Ectodermal cell (in vitro differentiated cells): ENCODE measurements around the gene KANSL1.

Experiments used
- H3K27ac ChIP-seq: 2 replicates; pipeline ENCODE4 v1.7.0; 2013; ENCODE audit warnings: mild to moderate bottlenecking, low read depth, low read length; ENCODE audit not compliant: insufficient read depth, poor library complexity, severe bottlenecking
- H3K27me3 ChIP-seq: 2 replicates; pipeline ENCODE4 v1.7.0; 2013; ENCODE audit warnings: mild to moderate bottlenecking, low read length; ENCODE audit not compliant: insufficient read depth, control insufficient read depth, poor library complexity, severe bottlenecking
- H3K36me3 ChIP-seq: one replicate; pipeline ENCODE4 v1.7.0; 2013; ENCODE audit warnings: low read length; ENCODE audit not compliant: control insufficient read depth, insufficient read depth
- H3K4me1 ChIP-seq: one replicate; pipeline ENCODE4 v1.7.0; 2013; ENCODE audit warnings: low read length; ENCODE audit not compliant: control insufficient read depth, insufficient read depth
- H3K4me3 ChIP-seq: 2 replicates; pipeline ENCODE4 v1.7.0; 2013; ENCODE audit warnings: low read depth, low read length, control low read depth; ENCODE audit not compliant: insufficient read depth
- H3K9me3 ChIP-seq: 2 replicates; pipeline ENCODE4 v1.7.0; 2013; ENCODE audit warnings: mild to moderate bottlenecking, low read length, moderate library complexity; ENCODE audit not compliant: control insufficient read depth
- WGBS, 2 experiments: methylation state at CpG; one replicate each; pipeline ENCODE4 v1.1.7; 2013; ENCODE audit warnings: missing lambda C conversion rate in 2 of 2; 5-methylcytosine and 5-hydroxymethylcytosine counted together

Gene KANSL1

GRCh38 chr17:45991341-45991740 lies 201.9 kb downstream of the KANSL1 start:
- Histone ChIP-seq H3K27me3 (no peaks in the 10 kb centered on the region), H3K27ac (no peak overlapping the region), H3K36me3 (no peaks in the 10 kb centered on the region), H3K9me3 (no peaks in the 10 kb centered on the region), H3K4me1 (peaks cover 4% of the 10 kb centered on the region), H3K4me3 (no peak overlapping the region)
- WGBS, 2 experiments = 91 to 92% methylated on average over 10 of the region's 10 CpGs

GRCh38 chr17:45990886-45991285 lies 202.3 kb downstream of the KANSL1 start:
- no peak overlapping the region for H3K4me3 ChIP-seq
- peaks cover 4% of the 10 kb centered on the region for H3K4me1 ChIP-seq
- no peaks in the 10 kb centered on the region for H3K9me3 ChIP-seq
- WGBS, 2 experiments = 85 to 88% methylated on average over 6 of the region's 6 CpGs
- no peaks in the 10 kb centered on the region for H3K36me3 ChIP-seq
- H3K27me3 ChIP-seq = no peaks in the 10 kb centered on the region
- H3K27ac ChIP-seq = no peak overlapping the region

GRCh38 chr17:45989759-45990158 lies 203.5 kb downstream of the KANSL1 start:
- Histone ChIP-seq H3K4me1 (peaks cover 4% of the 10 kb centered on the region), H3K9me3 (no peaks in the 10 kb centered on the region), H3K4me3 (no peak overlapping the region), H3K36me3 (no peaks in the 10 kb centered on the region), H3K27ac (no peak overlapping the region), H3K27me3 (no peaks in the 10 kb centered on the region)
- WGBS, 2 experiments = 83 to 92% methylated on average over 3 of the region's 3 CpGs

- Histone ChIP-seq H3K27me3 (no peaks in the 10 kb centered on the region), H3K4me3 (no peak overlapping the region), H3K4me1 (peaks cover 10% of the 10 kb centered on the region), H3K9me3 (no peaks in the 10 kb centered on the region), H3K36me3 (no peaks in the 10 kb centered on the region), H3K27ac (no peak overlapping the region)
- WGBS, 2 experiments = 85 to 91% methylated on average over 5 of the region's 5 CpGs
Observed at GRCh38 chr17:45987706-45988105, 205.5 kb downstream of the KANSL1 start.

GRCh38 chr17:45986056-45986455 lies 207.2 kb downstream of the KANSL1 start:
- H3K4me1 ChIP-seq = peaks cover 10% of the 10 kb centered on the region
- H3K27ac ChIP-seq = no peak overlapping the region
- H3K4me3 ChIP-seq = no peak overlapping the region
- no peaks in the 10 kb centered on the region for H3K27me3 ChIP-seq
- H3K9me3 ChIP-seq = no peaks in the 10 kb centered on the region
- no peaks in the 10 kb centered on the region for H3K36me3 ChIP-seq
- 92 to 95% methylated on average over 4 of the region's 4 CpGs for WGBS, 2 experiments

GRCh38 chr17:45985447-45985846 lies 207.8 kb downstream of the KANSL1 start:
- H3K27ac ChIP-seq = no peak overlapping the region
- no peaks in the 10 kb centered on the region for H3K36me3 ChIP-seq
- peaks cover 10% of the 10 kb centered on the region for H3K4me1 ChIP-seq
- H3K4me3 ChIP-seq = no peak overlapping the region
- WGBS, 2 experiments = 94 to 96% methylated on average over 4 of the region's 4 CpGs
- H3K9me3 ChIP-seq = no peaks in the 10 kb centered on the region
- no peaks in the 10 kb centered on the region for H3K27me3 ChIP-seq

GRCh38 chr17:45984368-45984767 lies 208.9 kb downstream of the KANSL1 start:
- H3K27ac ChIP-seq = no peak overlapping the region
- no peak overlapping the region for H3K4me3 ChIP-seq
- H3K36me3 ChIP-seq = no peaks in the 10 kb centered on the region
- peaks cover 10% of the 10 kb centered on the region for H3K4me1 ChIP-seq
- 92 to 94% methylated on average over 5 of the region's 5 CpGs for WGBS, 2 experiments
- H3K9me3 ChIP-seq = no peaks in the 10 kb centered on the region
- no peaks in the 10 kb centered on the region for H3K27me3 ChIP-seq

GRCh38 chr17:45983614-45984310 lies 209.5 kb downstream of the KANSL1 start:
- H3K4me3 ChIP-seq = no peak overlapping the region
- no peaks in the 10 kb centered on the region for H3K27me3 ChIP-seq
- no peaks in the 10 kb centered on the region for H3K9me3 ChIP-seq
- WGBS, 2 experiments = 76 to 77% methylated on average over 31 of the region's 31 CpGs
- peaks cover 10% of the 10 kb centered on the region for H3K4me1 ChIP-seq
- no peak overlapping the region for H3K27ac ChIP-seq
- H3K36me3 ChIP-seq = no peaks in the 10 kb centered on the region

GRCh38 chr17:45982791-45983613 lies 210.2 kb downstream of the KANSL1 start:
- Histone ChIP-seq H3K4me1 (peaks cover 10% of the 10 kb centered on the region), H3K4me3 (no peak overlapping the region), H3K36me3 (no peaks in the 10 kb centered on the region), H3K27me3 (no peaks in the 10 kb centered on the region), H3K9me3 (no peaks in the 10 kb centered on the region), H3K27ac (no peak overlapping the region)
- WGBS, 2 experiments = 92 to 93% methylated on average over 41 of the region's 41 CpGs

- Histone ChIP-seq H3K27me3 (no peaks in the 10 kb centered on the region), H3K27ac (no peak overlapping the region), H3K4me3 (no peak overlapping the region), H3K9me3 (no peaks in the 10 kb centered on the region), H3K4me1 (peaks cover 10% of the 10 kb centered on the region), H3K36me3 (no peaks in the 10 kb centered on the region)
- WGBS, 2 experiments = 94 to 96% methylated on average over 7 of the region's 7 CpGs
Observed at GRCh38 chr17:45981306-45981705, 211.9 kb downstream of the KANSL1 start.
